Measurements from ENCODE around the gene DCC. TPM values are rescaled to one million over a fixed set of nuclear protein-coding genes. Genes with fewer than 3 reads are reported as not detected.

The DCC gene
- polyA plus RNA-seq, 2 of the 4 experiments (the other 2 are of a cell fraction) = 0.12 TPM; not detected in 1

DNA sequence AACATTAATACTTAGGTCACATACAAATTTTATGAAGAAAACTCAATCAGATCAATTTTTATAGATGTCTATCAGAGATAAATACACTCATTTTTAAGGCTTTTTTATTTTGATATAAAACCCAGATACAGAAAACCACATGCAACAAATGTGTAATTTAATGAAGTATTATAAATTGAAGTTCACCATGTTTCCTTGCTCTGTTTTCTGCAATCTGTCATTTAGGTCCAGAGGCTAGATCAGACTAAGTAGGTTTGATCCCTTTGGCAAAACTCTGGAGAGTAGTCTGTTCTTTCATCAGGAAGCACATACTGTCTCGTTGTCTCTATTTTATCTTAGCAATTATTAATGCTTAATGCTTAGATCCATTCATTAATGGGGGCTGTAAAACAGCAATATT lies 1042.9 kb downstream of the DCC start:
- 0% methylated on average over 1 of the region's 1 CpG for WGBS (ENCODE audit: missing lambda C conversion rate)
- Histone ChIP-seq H3K27ac (no peak overlapping the region), H3K9me3 (no peaks in the 10 kb centered on the region), H3K4me1 (no peaks in the 10 kb centered on the region), H3K4me2 (no peak overlapping the region), H3K4me3 (no peak overlapping the region)
- no peak for FAIRE-seq
- DNase-seq (ENCODE audit: low read depth in 1 of 2, low spot score in 1 of 2) = no peak
- TF ChIP-seq EP300 (IDR thresholded peaks at IDR 0.05) (no peak), ZNF302 (CRISPR knock-in tag; IDR thresholded peaks at IDR 0.05) (no peak), TP53 (CRISPR knock-in tag; IDR thresholded peaks at IDR 0.05) (no peak), GATA3 (IDR thresholded peaks at IDR 0.05; ENCODE audit: borderline replicate concordance) (no peak)
- no peak for ATAC-seq
- POLR2A ChIA-PET = no interaction called here
- CTCF ChIA-PET = no interaction called here

- TF ChIP-seq FOSB (CRISPR knock-in tag; IDR thresholded peaks at IDR 0.05) (no peak), ZC3H11A (IDR thresholded peaks at IDR 0.05) (no peak)
- no peak overlapping the region for H3K27ac ChIP-seq
- no peaks in the 10 kb centered on the region for H3K9me3 ChIP-seq
- ATAC-seq (no peak), DNase-seq (ENCODE audit: low read depth in 1 of 2, low spot score in 1 of 2) (no peak), FAIRE-seq (no peak)
- 2% methylated on average over 3 of the region's 3 CpGs for WGBS (ENCODE audit: missing lambda C conversion rate)
- CTCF ChIA-PET = no interaction called here
- no peaks in the 10 kb centered on the region for H3K4me1 ChIP-seq
- POLR2A ChIA-PET = no interaction called here
- H3K4me3 ChIP-seq = no peak overlapping the region
- H3K4me2 ChIP-seq = no peak overlapping the region
These were observed 1045.9 kb downstream of the DCC start for GRCh38 chr18:53385889-53386288.

DNA sequence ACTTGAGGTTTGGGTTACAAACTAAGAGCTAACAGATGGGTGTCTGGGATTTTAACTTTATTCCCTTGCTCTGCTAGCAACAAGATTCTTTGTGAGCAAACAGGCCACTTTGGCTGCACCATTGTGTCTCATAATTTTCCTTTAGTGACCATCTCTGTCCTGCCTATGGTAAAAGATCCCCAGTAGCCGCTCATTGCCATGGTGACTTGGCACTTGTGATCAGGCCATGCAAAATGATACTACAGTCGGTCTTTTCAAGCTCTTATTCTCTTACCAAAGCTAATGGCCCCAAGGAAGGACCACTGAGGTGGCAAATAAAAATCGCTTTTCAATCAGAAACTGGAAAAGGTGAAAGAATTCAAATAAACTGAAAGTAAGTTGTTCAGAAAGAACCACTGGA lies 1047.6 kb downstream of the DCC start:
- WGBS (ENCODE audit: missing lambda C conversion rate) = 6% methylated on average over 3 of the region's 3 CpGs
- ATAC-seq = no peak
- H3K4me2 ChIP-seq = no peak overlapping the region
- no peaks in the 10 kb centered on the region for H3K4me1 ChIP-seq
- H3K9me3 ChIP-seq = no peaks in the 10 kb centered on the region
- no peak for TF ChIP-seq CBX8 (IDR thresholded peaks at IDR 0.05)
- TF ChIP-seq MAZ (IDR thresholded peaks at IDR 0.05; ENCODE audit: borderline replicate concordance, low read depth, low read length) = no peak
- no peak for TF ChIP-seq TP53 (CRISPR knock-in tag; IDR thresholded peaks at IDR 0.05)
- TF ChIP-seq, protein P1, sequence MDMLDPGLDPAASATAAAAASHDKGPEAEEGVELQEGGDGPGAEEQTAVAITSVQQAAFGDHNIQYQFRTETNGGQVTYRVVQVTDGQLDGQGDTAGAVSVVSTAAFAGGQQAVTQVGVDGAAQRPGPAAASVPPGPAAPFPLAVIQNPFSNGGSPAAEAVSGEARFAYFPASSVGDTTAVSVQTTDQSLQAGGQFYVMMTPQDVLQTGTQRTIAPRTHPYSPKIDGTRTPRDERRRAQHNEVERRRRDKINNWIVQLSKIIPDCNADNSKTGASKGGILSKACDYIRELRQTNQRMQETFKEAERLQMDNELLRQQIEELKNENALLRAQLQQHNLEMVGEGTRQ (IDR thresholded peaks at IDR 0.05) = no peak
- no peak for TF ChIP-seq JUN (IDR thresholded peaks at IDR 0.05)
- TF ChIP-seq NPAS2 (CRISPR knock-in tag; IDR thresholded peaks at IDR 0.05; ENCODE audit: borderline replicate concordance) = no peak
- TF ChIP-seq NFE2L2 (conservative IDR thresholded peaks at IDR 0.05; ENCODE audit: low read length) = no peak
- no peak for TF ChIP-seq SMC3 (IDR thresholded peaks at IDR 0.05)
- TF ChIP-seq, protein P2, sequence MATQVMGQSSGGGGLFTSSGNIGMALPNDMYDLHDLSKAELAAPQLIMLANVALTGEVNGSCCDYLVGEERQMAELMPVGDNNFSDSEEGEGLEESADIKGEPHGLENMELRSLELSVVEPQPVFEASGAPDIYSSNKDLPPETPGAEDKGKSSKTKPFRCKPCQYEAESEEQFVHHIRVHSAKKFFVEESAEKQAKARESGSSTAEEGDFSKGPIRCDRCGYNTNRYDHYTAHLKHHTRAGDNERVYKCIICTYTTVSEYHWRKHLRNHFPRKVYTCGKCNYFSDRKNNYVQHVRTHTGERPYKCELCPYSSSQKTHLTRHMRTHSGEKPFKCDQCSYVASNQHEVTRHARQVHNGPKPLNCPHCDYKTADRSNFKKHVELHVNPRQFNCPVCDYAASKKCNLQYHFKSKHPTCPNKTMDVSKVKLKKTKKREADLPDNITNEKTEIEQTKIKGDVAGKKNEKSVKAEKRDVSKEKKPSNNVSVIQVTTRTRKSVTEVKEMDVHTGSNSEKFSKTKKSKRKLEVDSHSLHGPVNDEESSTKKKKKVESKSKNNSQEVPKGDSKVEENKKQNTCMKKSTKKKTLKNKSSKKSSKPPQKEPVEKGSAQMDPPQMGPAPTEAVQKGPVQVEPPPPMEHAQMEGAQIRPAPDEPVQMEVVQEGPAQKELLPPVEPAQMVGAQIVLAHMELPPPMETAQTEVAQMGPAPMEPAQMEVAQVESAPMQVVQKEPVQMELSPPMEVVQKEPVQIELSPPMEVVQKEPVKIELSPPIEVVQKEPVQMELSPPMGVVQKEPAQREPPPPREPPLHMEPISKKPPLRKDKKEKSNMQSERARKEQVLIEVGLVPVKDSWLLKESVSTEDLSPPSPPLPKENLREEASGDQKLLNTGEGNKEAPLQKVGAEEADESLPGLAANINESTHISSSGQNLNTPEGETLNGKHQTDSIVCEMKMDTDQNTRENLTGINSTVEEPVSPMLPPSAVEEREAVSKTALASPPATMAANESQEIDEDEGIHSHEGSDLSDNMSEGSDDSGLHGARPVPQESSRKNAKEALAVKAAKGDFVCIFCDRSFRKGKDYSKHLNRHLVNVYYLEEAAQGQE (IDR thresholded peaks at IDR 0.05) = no peak
- TF ChIP-seq MAFK (IDR thresholded peaks at IDR 0.05; ENCODE audit: partially characterized antibody) = no peak
- TF ChIP-seq, protein P3, sequence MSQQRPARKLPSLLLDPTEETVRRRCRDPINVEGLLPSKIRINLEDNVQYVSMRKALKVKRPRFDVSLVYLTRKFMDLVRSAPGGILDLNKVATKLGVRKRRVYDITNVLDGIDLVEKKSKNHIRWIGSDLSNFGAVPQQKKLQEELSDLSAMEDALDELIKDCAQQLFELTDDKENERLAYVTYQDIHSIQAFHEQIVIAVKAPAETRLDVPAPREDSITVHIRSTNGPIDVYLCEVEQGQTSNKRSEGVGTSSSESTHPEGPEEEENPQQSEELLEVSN (IDR thresholded peaks at IDR 0.05; ENCODE audit: borderline replicate concordance, low read depth) = no peak
- TF ChIP-seq CHD2 (IDR thresholded peaks at IDR 0.05; ENCODE audit: low read length, partially characterized antibody) = no peak
- no peak for TF ChIP-seq HES2 (IDR thresholded peaks at IDR 0.05)
- no peak for TF ChIP-seq CBX2 (IDR thresholded peaks at IDR 0.05; ENCODE audit: borderline replicate concordance, low read depth)
- TF ChIP-seq ZSCAN20 (CRISPR knock-in tag; IDR thresholded peaks at IDR 0.05) = no peak
- ChIA-PET CTCF (no interaction called here), POLR2A (no interaction called here)
- no peak for FAIRE-seq
- DNase-seq (ENCODE audit: low read depth in 1 of 2, low spot score in 1 of 2) = no peak
- no peak overlapping the region for H3K27ac ChIP-seq
- H3K4me3 ChIP-seq = no peak overlapping the region

Data from A549 (cell line).